HG02623 (cell line): ENCODE data around the gene NHS.

Experiments used
- ATAC-seq: cut with Tn5 transposase; IDR thresholded peaks from one replicate; pipeline ENCODE4 v1.9.1; 2021; ENCODE audit warnings: moderate library complexity; ENCODE audit not compliant: unreplicated experiment

Gene NHS

GRCh38 chrX:17580539-17581152, 205.6 kb downstream of the NHS start:
- no peak for ATAC-seq

GRCh38 chrX:17581641-17582040, 206.6 kb downstream of the NHS start:
- no peak for ATAC-seq

- ATAC-seq, result no peak
Observed at GRCh38 chrX:17584248-17584681, 209.3 kb downstream of the NHS start.

- no peak for ATAC-seq
Observed at GRCh38 chrX:17585006-17585405, 210.0 kb downstream of the NHS start.

- no peak for ATAC-seq
Observed at GRCh38 chrX:17587366-17587765, 212.4 kb downstream of the NHS start.

GRCh38 chrX:17588303-17588702, 213.3 kb downstream of the NHS start:
- no peak for ATAC-seq

GRCh38 chrX:17590892-17591740, 216.1 kb downstream of the NHS start:
- ATAC-seq, result peak; percentile 52

GRCh38 chrX:17591741-17592110, 216.7 kb downstream of the NHS start:
- ATAC-seq, result no peak

GRCh38 chrX:17592117-17592516, 217.1 kb downstream of the NHS start:
- ATAC-seq, result no peak

GRCh38 chrX:17594693-17595092, 219.7 kb downstream of the NHS start:
- ATAC-seq, result no peak

GRCh38 chrX:17595456-17596035, 220.5 kb downstream of the NHS start:
- ATAC-seq, result peak; percentile 47

GRCh38 chrX:17596061-17596460, 221.1 kb downstream of the NHS start:
- ATAC-seq, result no peak

- no peak for ATAC-seq
Observed at GRCh38 chrX:17596546-17597205, 221.7 kb downstream of the NHS start.

- ATAC-seq, result no peak
Observed at GRCh38 chrX:17597327-17597726, 222.3 kb downstream of the NHS start.

GRCh38 chrX:17597836-17598439, 222.9 kb downstream of the NHS start:
- no peak for ATAC-seq

GRCh38 chrX:17601441-17602200, 226.6 kb downstream of the NHS start:
- no peak for ATAC-seq

GRCh38 chrX:17602245-17602644, 227.2 kb downstream of the NHS start:
- no peak for ATAC-seq

- no peak for ATAC-seq
Observed at GRCh38 chrX:17603196-17603595, 228.2 kb downstream of the NHS start.

GRCh38 chrX:17605676-17606075, 230.7 kb downstream of the NHS start:
- no peak for ATAC-seq

GRCh38 chrX:17606231-17606630, 231.2 kb downstream of the NHS start:
- no peak for ATAC-seq
